ENCODE measurements around the gene BAZ2B.

DNA sequence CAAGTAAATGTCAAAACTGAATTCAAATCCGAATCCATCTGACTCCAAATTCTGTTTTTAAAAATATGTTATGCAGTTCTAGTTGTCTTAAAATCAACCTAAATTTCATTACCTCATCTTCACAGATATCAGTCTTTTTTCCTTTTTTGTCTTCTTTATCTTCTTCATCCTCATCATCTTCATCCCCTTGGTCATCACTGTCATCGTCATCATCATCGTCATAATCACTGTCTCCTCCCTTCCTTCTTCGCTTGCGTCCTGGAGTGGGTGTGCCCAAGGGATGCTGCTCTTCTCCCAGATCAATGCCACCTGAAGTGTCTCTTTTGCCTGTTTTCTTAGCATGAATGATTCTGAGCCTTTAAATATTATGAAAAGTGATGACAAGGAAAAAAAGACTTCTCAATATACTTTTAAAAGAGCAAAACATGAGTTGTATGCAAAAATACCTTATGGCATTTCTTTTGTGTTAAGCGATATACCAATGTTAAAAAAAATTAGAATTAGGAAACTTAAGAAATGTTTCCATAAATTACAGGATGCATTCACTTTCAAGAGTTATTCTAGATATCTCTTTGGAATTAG, 233.8 kb downstream of the BAZ2B start:
- TF ChIP-seq REST (IDR thresholded peaks at IDR 0.05; ENCODE audit: low read depth) (no peak), EZH2 (IDR thresholded peaks at IDR 0.05) (no peak)
